Activated T-helper 2 cell treated with anti-CD3 and anti-CD28 coated beads, Interferon-gamma antibody, Interleukin-2, Interleukin-4, amounts not matched to agents 10 μg/mL and 5 μg/mL and 100 μg/mL, durations not matched to agents 14 hours and 24 hours and 36 hours (primary cell): ENCODE results near the gene ADGRF1. TPM values are rescaled to one million over a fixed set of nuclear protein-coding genes. Genes with fewer than 3 reads are reported as not detected.

Experiments used
- DNase-seq: peaks from one replicate; pipeline ENCODE4 v3.0.0; 2021; ENCODE audit warnings: low spot score
- H3K27ac Mint-ChIP-seq: one replicate; pipeline ENCODE4 v1.8.0; 2021; ENCODE audit warnings: mixed read lengths
- H3K27me3 Mint-ChIP-seq: one replicate; pipeline ENCODE4 v1.8.0; 2021; ENCODE audit warnings: low read depth, mixed read lengths
- H3K36me3 Mint-ChIP-seq: one replicate; pipeline ENCODE4 v1.8.0; 2021; ENCODE audit warnings: low read depth, mixed read lengths
- H3K4me1 Mint-ChIP-seq: one replicate; pipeline ENCODE4 v1.8.0; 2021; ENCODE audit warnings: low read depth, mixed read lengths
- H3K4me3 Mint-ChIP-seq: one replicate; pipeline ENCODE4 v1.8.0; 2021; ENCODE audit warnings: low read depth, mild to moderate bottlenecking, moderate library complexity, mixed read lengths
- H3K9me3 Mint-ChIP-seq: one replicate; pipeline ENCODE4 v1.8.0; 2021; ENCODE audit warnings: mixed read lengths
- intact Hi-C: fragments of 100-400 bp; cut with micrococcal nuclease; formaldehyde crosslinking; loops from one replicate; pipeline ENCODE4 v1.15.1; 2023
- total RNA-seq: library from RNA; stranded (reverse); gene quantifications from 2 replicates; pipeline ENCODE4 v1.2.3, GENCODE V29; 2022

ADGRF1 gene
- total RNA-seq, 1 donor from 2014 or later, result not detected

- no peaks in the 10 kb centered on the region for H3K27me3 Mint-ChIP-seq
- H3K4me3 Mint-ChIP-seq, result no peak overlapping the region
- intact Hi-C loops, result no loop called here
- H3K4me1 Mint-ChIP-seq, result no peaks in the 10 kb centered on the region
- no peaks in the 10 kb centered on the region for H3K9me3 Mint-ChIP-seq
- H3K36me3 Mint-ChIP-seq, result no peaks in the 10 kb centered on the region
- DNase-seq, result no peak
- H3K27ac Mint-ChIP-seq, result no peak overlapping the region
Measured at GRCh38 chr6:46979206-46979605, 62.9 kb downstream of the ADGRF1 start.

- intact Hi-C loops, result no loop called here
- DNase-seq, result no peak
- no peaks in the 10 kb centered on the region for H3K36me3 Mint-ChIP-seq
Measured at GRCh38 chr6:46974786-46975185, 67.3 kb downstream of the ADGRF1 start.

DNA sequence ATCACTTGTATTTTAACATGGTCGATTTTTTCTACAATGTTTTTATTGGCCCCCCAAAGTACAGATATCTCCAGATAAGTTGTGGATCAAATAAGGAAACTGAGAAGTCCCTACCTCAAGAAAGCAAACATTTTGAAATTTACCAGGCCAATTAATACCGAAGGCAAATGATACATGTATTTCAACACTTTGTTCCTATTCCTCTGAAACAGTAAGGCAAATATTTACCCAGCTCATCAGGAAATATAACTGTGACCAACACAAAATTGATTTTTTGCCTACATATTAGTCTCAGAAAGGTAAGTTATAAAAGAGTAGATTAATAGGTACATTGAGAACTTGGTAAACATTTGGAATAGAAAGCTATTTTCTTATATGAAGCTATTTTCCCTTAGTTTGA lies 69.1 kb downstream of the ADGRF1 start:
- peaks cover 2% of the 10 kb centered on the region for H3K27me3 Mint-ChIP-seq

More at GRCh38 chr6:46974786-46975185, 67.3 kb downstream of the ADGRF1 start:
- Mint-ChIP-seq H3K9me3 (no peaks in the 10 kb centered on the region), H3K4me1 (no peaks in the 10 kb centered on the region), H3K27me3 (no peaks in the 10 kb centered on the region), H3K27ac (no peak overlapping the region), H3K4me3 (no peak overlapping the region)

DNA sequence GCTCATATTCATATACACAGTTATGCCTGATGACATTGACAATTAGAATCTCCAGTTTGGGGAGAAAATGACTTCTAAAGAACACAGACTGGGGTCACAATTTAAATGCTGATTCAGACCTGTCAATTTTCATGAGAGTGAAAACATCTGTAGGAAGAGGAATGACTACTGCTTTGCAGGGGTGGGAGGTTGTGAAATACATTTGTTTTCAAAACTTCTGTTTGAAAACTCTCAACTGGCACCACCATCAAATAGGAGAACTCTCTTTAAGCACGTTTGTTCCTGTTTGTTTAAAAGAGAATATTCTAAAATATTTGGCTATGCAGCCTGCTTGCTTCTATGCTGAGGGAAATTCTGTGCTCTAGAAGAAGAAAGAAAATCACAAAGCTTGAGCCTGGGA lies 69.6 kb downstream of the ADGRF1 start:
- no peaks in the 10 kb centered on the region for H3K36me3 Mint-ChIP-seq

More for the DNA sequence above, 69.1 kb downstream of the ADGRF1 start:
- no peak overlapping the region for H3K4me3 Mint-ChIP-seq
- no peak for DNase-seq
- H3K9me3 Mint-ChIP-seq, result no peaks in the 10 kb centered on the region
- H3K27ac Mint-ChIP-seq, result no peak overlapping the region
- no peaks in the 10 kb centered on the region for H3K4me1 Mint-ChIP-seq
- intact Hi-C loops, result no loop called here
- no peaks in the 10 kb centered on the region for H3K36me3 Mint-ChIP-seq

GRCh38 chr6:46969206-46969605 lies 72.9 kb downstream of the ADGRF1 start:
- DNase-seq, result no peak
- Mint-ChIP-seq H3K9me3 (no peaks in the 10 kb centered on the region), H3K36me3 (no peaks in the 10 kb centered on the region), H3K4me3 (no peak overlapping the region), H3K27me3 (peaks cover 2% of the 10 kb centered on the region), H3K4me1 (no peaks in the 10 kb centered on the region), H3K27ac (no peak overlapping the region)
- intact Hi-C loops, result no loop called here

More for the DNA sequence above, 69.6 kb downstream of the ADGRF1 start:
- intact Hi-C loops, result no loop called here
- no peaks in the 10 kb centered on the region for H3K9me3 Mint-ChIP-seq
- no peak for DNase-seq
- H3K27ac Mint-ChIP-seq, result no peak overlapping the region
- no peak overlapping the region for H3K4me3 Mint-ChIP-seq
- no peaks in the 10 kb centered on the region for H3K4me1 Mint-ChIP-seq
- peaks cover 2% of the 10 kb centered on the region for H3K27me3 Mint-ChIP-seq

GRCh38 chr6:46967826-46968349 lies 74.2 kb downstream of the ADGRF1 start:
- H3K27ac Mint-ChIP-seq, result no peak overlapping the region
- intact Hi-C loops, result no loop called here
- no peaks in the 10 kb centered on the region for H3K9me3 Mint-ChIP-seq
- DNase-seq, result no peak
- peaks cover 2% of the 10 kb centered on the region for H3K27me3 Mint-ChIP-seq
- H3K36me3 Mint-ChIP-seq, result no peaks in the 10 kb centered on the region
- H3K4me1 Mint-ChIP-seq, result no peaks in the 10 kb centered on the region
- no peak overlapping the region for H3K4me3 Mint-ChIP-seq

GRCh38 chr6:46964716-46965519 lies 77.2 kb downstream of the ADGRF1 start:
- H3K27ac Mint-ChIP-seq, result no peak overlapping the region
- no peak for DNase-seq
- peaks cover 2% of the 10 kb centered on the region for H3K27me3 Mint-ChIP-seq
- intact Hi-C loops, result no loop called here
- H3K36me3 Mint-ChIP-seq, result no peaks in the 10 kb centered on the region
- no peaks in the 10 kb centered on the region for H3K4me1 Mint-ChIP-seq
- no peak overlapping the region for H3K4me3 Mint-ChIP-seq
- no peaks in the 10 kb centered on the region for H3K9me3 Mint-ChIP-seq

DNA sequence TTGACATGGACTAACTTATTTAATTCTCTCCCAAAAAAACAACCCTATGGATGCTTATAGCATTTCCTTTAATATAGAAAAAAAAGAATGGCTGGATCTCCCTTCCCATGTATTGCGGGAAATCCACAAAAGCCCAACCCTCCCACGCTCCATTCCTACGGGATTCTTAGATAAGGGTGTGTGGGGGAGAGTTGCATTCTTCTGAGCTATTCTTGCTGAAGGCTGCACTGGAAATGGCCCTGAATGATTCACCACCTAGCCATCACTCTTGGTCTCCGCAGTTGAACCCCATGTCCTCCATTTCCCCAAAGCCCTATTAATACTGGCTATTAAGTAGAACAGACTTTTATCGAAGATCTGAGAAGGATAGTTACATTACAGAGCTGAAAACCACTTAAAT lies 78.5 kb downstream of the ADGRF1 start:
- H3K4me1 Mint-ChIP-seq, result no peaks in the 10 kb centered on the region
- H3K27me3 Mint-ChIP-seq, result peaks cover 2% of the 10 kb centered on the region
- DNase-seq, result no peak
- intact Hi-C loops, result no loop called here
- no peak overlapping the region for H3K27ac Mint-ChIP-seq
- no peaks in the 10 kb centered on the region for H3K36me3 Mint-ChIP-seq
- H3K4me3 Mint-ChIP-seq, result no peak overlapping the region
- no peaks in the 10 kb centered on the region for H3K9me3 Mint-ChIP-seq

- H3K27me3 Mint-ChIP-seq, result peaks cover 2% of the 10 kb centered on the region
- H3K4me3 Mint-ChIP-seq, result no peak overlapping the region
- H3K9me3 Mint-ChIP-seq, result no peaks in the 10 kb centered on the region
- no peak overlapping the region for H3K27ac Mint-ChIP-seq
- intact Hi-C loops, result no loop called here
- no peaks in the 10 kb centered on the region for H3K4me1 Mint-ChIP-seq
- H3K36me3 Mint-ChIP-seq, result no peaks in the 10 kb centered on the region
- no peak for DNase-seq
Measured at GRCh38 chr6:46963039-46963438, 79.1 kb downstream of the ADGRF1 start.

- no peaks in the 10 kb centered on the region for H3K36me3 Mint-ChIP-seq
- intact Hi-C loops, result no loop called here
- peaks cover 2% of the 10 kb centered on the region for H3K27me3 Mint-ChIP-seq
- H3K4me3 Mint-ChIP-seq, result no peak overlapping the region
- H3K27ac Mint-ChIP-seq, result no peak overlapping the region
- no peak for DNase-seq
- H3K9me3 Mint-ChIP-seq, result no peaks in the 10 kb centered on the region
- H3K4me1 Mint-ChIP-seq, result no peaks in the 10 kb centered on the region
Measured at GRCh38 chr6:46961711-46962110, 80.4 kb downstream of the ADGRF1 start.

GRCh38 chr6:46961232-46961631 lies 80.9 kb downstream of the ADGRF1 start:
- intact Hi-C loops, result no loop called here
- DNase-seq, result no peak
- Mint-ChIP-seq H3K36me3 (no peaks in the 10 kb centered on the region), H3K27me3 (peaks cover 2% of the 10 kb centered on the region), H3K9me3 (no peaks in the 10 kb centered on the region), H3K4me3 (no peak overlapping the region), H3K4me1 (no peaks in the 10 kb centered on the region), H3K27ac (no peak overlapping the region)

DNA sequence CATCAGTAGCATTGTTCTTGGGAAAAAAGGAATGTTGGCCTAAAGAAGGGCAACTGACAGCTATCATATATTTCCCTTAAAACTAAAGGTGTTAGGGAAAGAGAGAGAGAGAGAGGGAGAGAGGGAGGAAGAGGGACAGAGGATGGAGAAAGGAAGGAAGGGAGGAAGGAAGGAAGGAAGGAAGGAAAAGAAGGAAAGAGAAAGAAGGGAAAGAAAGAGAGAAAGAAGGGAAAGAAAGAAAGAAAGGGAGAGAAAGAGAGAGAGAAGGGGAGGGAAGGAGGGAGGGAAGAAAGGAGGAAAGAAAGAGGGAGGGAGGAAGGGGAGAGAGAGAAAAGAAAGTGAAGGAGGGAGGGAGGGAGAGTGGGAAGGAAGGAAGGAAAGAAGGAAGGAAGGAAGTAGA lies 82.7 kb downstream of the ADGRF1 start:
- Mint-ChIP-seq H3K27ac (no peak overlapping the region), H3K9me3 (no peaks in the 10 kb centered on the region), H3K36me3 (no peaks in the 10 kb centered on the region), H3K27me3 (peaks cover 2% of the 10 kb centered on the region), H3K4me1 (no peaks in the 10 kb centered on the region), H3K4me3 (no peak overlapping the region)
- no peak for DNase-seq
- intact Hi-C loops, result no loop called here

DNA sequence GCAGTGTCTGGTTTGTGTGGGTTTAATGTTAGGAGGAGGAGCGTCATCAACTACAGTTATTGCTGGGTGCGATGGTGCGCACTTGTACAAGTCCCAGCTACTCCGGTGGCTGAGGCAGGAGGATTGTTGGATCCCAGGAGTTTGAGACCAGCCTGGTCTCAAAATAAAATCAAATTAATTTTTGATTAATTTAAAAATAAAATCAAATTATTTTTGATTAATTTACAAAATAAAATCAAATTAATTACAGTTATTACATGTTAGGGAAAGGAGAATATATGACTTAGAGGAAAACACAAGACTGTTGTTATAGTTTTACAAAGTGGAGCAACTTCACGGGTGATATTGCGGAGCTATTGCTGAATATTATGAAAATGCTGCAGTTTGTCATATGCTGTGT lies 85.7 kb downstream of the ADGRF1 start:
- H3K27me3 Mint-ChIP-seq, result peaks cover 2% of the 10 kb centered on the region
- H3K4me3 Mint-ChIP-seq, result no peak overlapping the region
- no peak overlapping the region for H3K27ac Mint-ChIP-seq
- DNase-seq, result no peak
- no peaks in the 10 kb centered on the region for H3K4me1 Mint-ChIP-seq
- intact Hi-C loops, result no loop called here
- no peaks in the 10 kb centered on the region for H3K36me3 Mint-ChIP-seq
- no peaks in the 10 kb centered on the region for H3K9me3 Mint-ChIP-seq
